H9 (cell line): ENCODE data around the gene SUPT3H. TPM values are rescaled to one million over a fixed set of nuclear protein-coding genes. Genes with fewer than 3 reads are reported as not detected.

Experiments
- DNase-seq: peaks from one replicate; pipeline ENCODE4 v3.0.0-alpha.2; 2017
- H2AFZ ChIP-seq: one replicate; pipeline ENCODE4 v1.6.1; 2013; ENCODE audit warnings: mild to moderate bottlenecking, low read length, control low read depth, moderate library complexity
- H2AK5ac ChIP-seq: 2 replicates; pipeline ENCODE4 v1.6.1; 2013; ENCODE audit warnings: low read length, control low read depth, mixed read lengths; ENCODE audit not compliant: insufficient read length
- H2BK120ac ChIP-seq: one replicate; pipeline ENCODE4 v1.6.1; 2013; ENCODE audit warnings: low read depth, mild to moderate bottlenecking, low read length, control low read depth, inconsistent platforms; ENCODE audit not compliant: poor library complexity, severe bottlenecking
- H2BK12ac ChIP-seq: 2 replicates; pipeline ENCODE4 v1.6.1; 2013; ENCODE audit warnings: low read length, control low read depth, mixed read lengths, low read depth; ENCODE audit not compliant: insufficient read length
- H2BK15ac ChIP-seq: 2 replicates; pipeline ENCODE4 v1.6.1; 2013; ENCODE audit warnings: low read depth, low read length, control low read depth
- H2BK20ac ChIP-seq: one replicate; pipeline ENCODE4 v1.6.1; 2013; ENCODE audit warnings: low read depth, mild to moderate bottlenecking, low read length, control low read depth, inconsistent platforms; ENCODE audit not compliant: poor library complexity, severe bottlenecking
- H2BK5ac ChIP-seq: 2 replicates; pipeline ENCODE4 v1.6.1; 2013; ENCODE audit warnings: low read length, control low read depth, mixed read lengths; ENCODE audit not compliant: insufficient read length
- H3K14ac ChIP-seq: 2 replicates; pipeline ENCODE4 v1.6.1; 2013; ENCODE audit warnings: low read length, control low read depth; ENCODE audit not compliant: insufficient read depth
- H3K18ac ChIP-seq: 2 replicates; pipeline ENCODE4 v1.6.1; 2013; ENCODE audit warnings: low read depth, mild to moderate bottlenecking, mixed read lengths, low read length, control low read depth; ENCODE audit not compliant: insufficient read length
- H3K23ac ChIP-seq: 2 replicates; pipeline ENCODE4 v1.6.1; 2013; ENCODE audit warnings: low read length, control low read depth, mixed read lengths, low read depth; ENCODE audit not compliant: insufficient read length
- H3K23me2 ChIP-seq: 2 replicates; pipeline ENCODE4 v1.6.1; 2013; ENCODE audit warnings: low read depth, mild to moderate bottlenecking, mixed read lengths, low read length, control low read depth; ENCODE audit not compliant: insufficient read length, poor library complexity, severe bottlenecking
- H3K27ac ChIP-seq: 2 replicates; pipeline ENCODE4 v1.5.1; 2013; ENCODE audit warnings: low read length, control low read depth, mixed read lengths, low read depth; ENCODE audit not compliant: insufficient read length
- H3K27me3 ChIP-seq: 2 replicates; pipeline ENCODE4 v1.6.1; 2013; ENCODE audit warnings: low read length, control low read depth, inconsistent platforms; ENCODE audit not compliant: insufficient read depth
- H3K4ac ChIP-seq: 2 replicates; pipeline ENCODE4 v1.6.1; 2013; ENCODE audit warnings: low read depth, mild to moderate bottlenecking, control low read depth, inconsistent platforms, low read length, moderate library complexity
- H3K4me1 ChIP-seq: 2 replicates; pipeline ENCODE4 v1.6.1; 2013; ENCODE audit warnings: low read length, control low read depth, inconsistent platforms; ENCODE audit not compliant: insufficient read depth
- H3K4me2 ChIP-seq: 2 replicates; pipeline ENCODE4 v1.6.1; 2013; ENCODE audit warnings: low read length, control low read depth, mixed read lengths; ENCODE audit not compliant: insufficient read length, insufficient read depth
- H3K56ac ChIP-seq: 2 replicates; pipeline ENCODE4 v1.6.1; 2013; ENCODE audit warnings: low read depth, mild to moderate bottlenecking, mixed read lengths, low read length, control low read depth; ENCODE audit not compliant: insufficient read length
- H3K79me1 ChIP-seq: 2 replicates; pipeline ENCODE4 v1.6.1; 2013; ENCODE audit warnings: low read depth, mild to moderate bottlenecking, moderate library complexity, low read length, control low read depth, inconsistent platforms; ENCODE audit not compliant: insufficient read depth, poor library complexity, severe bottlenecking
- H3K79me2 ChIP-seq: 2 replicates; pipeline ENCODE4 v1.6.1; 2013; ENCODE audit warnings: low read length, control low read depth, inconsistent platforms; ENCODE audit not compliant: insufficient read depth
- H3K9ac ChIP-seq: 2 replicates; pipeline ENCODE4 v1.6.1; 2013; ENCODE audit warnings: low read length, control low read depth, mixed read lengths; ENCODE audit not compliant: insufficient read length; ENCODE audit errors: extremely low read depth
- H3K9me3 ChIP-seq: one replicate; pipeline ENCODE4 v1.6.1; 2013; ENCODE audit warnings: low read depth, low read length, inconsistent platforms; ENCODE audit not compliant: control insufficient read depth
- H3T11ph ChIP-seq: one replicate; pipeline ENCODE4 v1.6.1; 2013; ENCODE audit warnings: mild to moderate bottlenecking, low read length, control low read depth, inconsistent platforms
- H4K20me1 ChIP-seq: one replicate; pipeline ENCODE4 v1.6.1; 2013; ENCODE audit not compliant: control insufficient read depth, insufficient read length, insufficient read depth
- H4K5ac ChIP-seq: 2 replicates; pipeline ENCODE4 v1.6.1; 2013; ENCODE audit warnings: low read depth, mild to moderate bottlenecking, mixed read lengths, low read length, control low read depth; ENCODE audit not compliant: insufficient read length
- H4K8ac ChIP-seq: replicated peaks from 2 replicates; pipeline ENCODE4 v1.6.1; 2013; ENCODE audit warnings: low read length, control low read depth, mixed read lengths, low read depth; ENCODE audit not compliant: insufficient read length
- H4K91ac ChIP-seq: 2 replicates; pipeline ENCODE4 v1.6.1; 2013; ENCODE audit warnings: low read depth, mild to moderate bottlenecking, moderate library complexity, mixed read lengths, low read length, control low read depth; ENCODE audit not compliant: insufficient read length
- H3K27ac Mint-ChIP-seq, 3 experiments: 2 replicates in 2 of 3; 3 replicates in 1 of 3; pipeline ENCODE4 v1.8.0; 2020 to 2021; ENCODE audit warnings: mixed read lengths in 3 of 3, mild to moderate bottlenecking in 1 of 3, moderate library complexity in 1 of 3
- H3K27me3 Mint-ChIP-seq: 2 replicates; pipeline ENCODE4 v1.8.0; 2021; ENCODE audit warnings: low read depth, mild to moderate bottlenecking, moderate library complexity, mixed read lengths
- H3K36me3 Mint-ChIP-seq, 3 experiments: 2 replicates in 2 of 3; 3 replicates in 1 of 3; pipeline ENCODE4 v1.8.0; 2020 to 2021; ENCODE audit warnings: low read depth in 3 of 3, mixed read lengths in 3 of 3; ENCODE audit not compliant: insufficient read depth in 1 of 3
- H3K4me1 Mint-ChIP-seq, 2 experiments: 2 replicates each; pipeline ENCODE4 v1.8.0; 2020; ENCODE audit warnings: mixed read lengths in 2 of 2
- H3K4me3 Mint-ChIP-seq, 2 experiments: 2 replicates in 1 of 2; 3 replicates in 1 of 2; pipeline ENCODE4 v1.8.0; 2020 to 2021; ENCODE audit warnings: mild to moderate bottlenecking in 2 of 2, mixed read lengths in 2 of 2, moderate library complexity in 1 of 2
- H3K9me3 Mint-ChIP-seq, 2 experiments: 2 replicates in 1 of 2; 3 replicates in 1 of 2; pipeline ENCODE4 v1.8.0; 2020; ENCODE audit warnings: mild to moderate bottlenecking in 2 of 2, mixed read lengths in 2 of 2, moderate library complexity in 1 of 2
- CTCF ChIP-seq: fragments of 200-600 bp; sonication (generic); conservative IDR thresholded peaks from 3 replicates; pipeline ENCODE4 v1.8.0; 2021; ENCODE audit warnings: antibody characterized with exemption, mild to moderate bottlenecking
- WGBS: extraction: QIAGEN DNeasy Blood & Tissue Kit; methylation state at CpG from one replicate; pipeline ENCODE4 v1.1.7; 2013; ENCODE audit warnings: missing lambda C conversion rate, low lambda C conversion rate, mixed read lengths; ENCODE audit not compliant: insufficient read length; ENCODE audit errors: extremely low coverage; 5-methylcytosine and 5-hydroxymethylcytosine counted together
- total RNA-seq: library from RNA; stranded (reverse); gene quantifications from 2 replicates; pipeline ENCODE4 v1.2.1, GENCODE V29; 2021

SUPT3H gene
- total RNA-seq, 1 experiment from 2014 or later: 22.5 TPM

- no peak within 1 kb of the TSS for H4K5ac ChIP-seq
- no peaks in the 10 kb centered on the region for H3K79me2 ChIP-seq
- H3K9me3 ChIP-seq: no peaks in the 10 kb centered on the region
- no peak within 1 kb of the TSS for H3K56ac ChIP-seq
- peak within 1 kb of the TSS; percentile 12 to 21 (median 14); a peak in 1 of 7 replicates for H3K27ac Mint-ChIP-seq
- DNase-seq: peak; percentile 29
- no peak within 1 kb of the TSS for H3T11ph ChIP-seq
- no peak within 1 kb of the TSS for H3K4ac ChIP-seq
- H3K4me1 Mint-ChIP-seq: peaks cover 20 to 24% of the 10 kb centered on the region in 2 experiments
- H3K9ac ChIP-seq: no peak within 1 kb of the TSS
- no peak within 1 kb of the TSS for H3K23ac ChIP-seq
- no peaks in the 10 kb centered on the region for H4K20me1 ChIP-seq
- no peak within 1 kb of the TSS for H2BK12ac ChIP-seq
- H3K9me3 Mint-ChIP-seq: no peaks in the 10 kb centered on the region
- H4K91ac ChIP-seq: no peak within 1 kb of the TSS
- no peaks in the 10 kb centered on the region for H3K79me1 ChIP-seq
- TF ChIP-seq CTCF: no peak
- H2BK5ac ChIP-seq: no peak within 1 kb of the TSS
- no peak within 1 kb of the TSS for H2BK120ac ChIP-seq
- no peak within 1 kb of the TSS for H4K8ac ChIP-seq
- H2BK20ac ChIP-seq: no peak within 1 kb of the TSS
- H3K27me3 ChIP-seq: no peaks in the 10 kb centered on the region
- no peaks in the 10 kb centered on the region for H3K27me3 Mint-ChIP-seq
- no peak within 1 kb of the TSS for H3K18ac ChIP-seq
- no peak within 1 kb of the TSS; a peak in 1 of 5 replicates for H3K4me3 Mint-ChIP-seq
- H3K4me1 ChIP-seq: no peaks in the 10 kb centered on the region
- no peak within 1 kb of the TSS for H2AK5ac ChIP-seq
- no peak within 1 kb of the TSS for H2BK15ac ChIP-seq
- no peak within 1 kb of the TSS for H3K4me2 ChIP-seq
- no peak within 1 kb of the TSS for H3K14ac ChIP-seq
- H3K36me3 Mint-ChIP-seq: no peaks in the 10 kb centered on the region
- no peak within 1 kb of the TSS for H3K27ac ChIP-seq
- no CpG with 5 or more reads among the region's 5 CpGs for WGBS
- no peak within 1 kb of the TSS for H2AFZ ChIP-seq
- H3K23me2 ChIP-seq: no peaks in the 10 kb centered on the region
Observed at GRCh38 chr6:45327956-45328522, 49.7 kb downstream of the SUPT3H start, which contains the start of gene RUNX2. Gene RUNX2, plus strand, starts transcription at chr6:45328330. Its CDS starts 397 bp downstream, at chr6:45328727.
